Activated T-cell treated with anti-CD3 and anti-CD28 coated beads for 48 hours (primary cell): Measurements from ENCODE around the gene SCRN1.

Source experiments
- DNase-seq: peaks from one replicate; pipeline ENCODE4 v3.0.0-alpha.2; 2020; ENCODE audit warnings: low read depth

The SCRN1 gene, protein sequence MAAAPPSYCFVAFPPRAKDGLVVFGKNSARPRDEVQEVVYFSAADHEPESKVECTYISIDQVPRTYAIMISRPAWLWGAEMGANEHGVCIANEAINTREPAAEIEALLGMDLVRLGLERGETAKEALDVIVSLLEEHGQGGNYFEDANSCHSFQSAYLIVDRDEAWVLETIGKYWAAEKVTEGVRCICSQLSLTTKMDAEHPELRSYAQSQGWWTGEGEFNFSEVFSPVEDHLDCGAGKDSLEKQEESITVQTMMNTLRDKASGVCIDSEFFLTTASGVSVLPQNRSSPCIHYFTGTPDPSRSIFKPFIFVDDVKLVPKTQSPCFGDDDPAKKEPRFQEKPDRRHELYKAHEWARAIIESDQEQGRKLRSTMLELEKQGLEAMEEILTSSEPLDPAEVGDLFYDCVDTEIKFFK

DNA sequence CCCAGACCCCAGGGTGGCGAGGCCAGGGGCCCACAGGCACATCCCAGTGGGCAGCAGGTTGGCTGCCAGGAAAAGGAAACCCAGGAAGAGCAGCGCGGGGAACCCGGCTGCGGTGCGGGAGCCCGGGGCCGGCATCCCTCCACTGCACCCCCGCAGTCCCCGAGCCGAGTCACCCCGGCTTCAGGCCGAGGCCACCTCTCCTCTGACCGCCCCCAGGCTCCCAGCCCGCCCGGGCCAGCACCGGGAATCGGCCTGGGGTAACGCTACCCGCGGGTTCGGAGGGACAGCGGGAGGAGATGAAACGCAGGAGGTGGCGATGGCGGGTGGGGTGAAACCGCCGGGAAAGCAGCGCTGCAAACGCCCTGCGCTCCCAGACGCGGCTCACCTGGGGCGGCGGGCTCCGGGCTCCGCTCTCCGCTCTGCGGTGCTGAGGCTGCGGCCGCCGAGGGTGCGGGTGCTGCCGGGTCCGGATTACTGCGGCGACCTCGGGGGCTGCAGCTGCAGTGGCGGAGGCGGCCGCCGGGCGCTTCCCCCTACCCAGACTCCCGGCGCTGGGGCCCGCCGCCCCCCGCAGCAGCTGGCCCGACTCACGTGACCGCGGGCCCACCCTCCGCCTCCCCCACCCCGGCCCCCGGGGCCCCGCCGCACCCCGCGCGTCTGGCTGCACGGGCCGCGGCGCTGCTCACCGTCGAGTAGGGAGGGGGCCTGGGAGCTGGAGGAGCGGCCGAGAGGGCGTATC lies at the start of gene SCRN1:
Gene SCRN1, minus strand, starts transcription at position 545 of the 739 bp plus-strand sequence. CDS start 20,734 bp downstream, outside the sequence.
- DNase-seq: peak; percentile 9

DNA sequence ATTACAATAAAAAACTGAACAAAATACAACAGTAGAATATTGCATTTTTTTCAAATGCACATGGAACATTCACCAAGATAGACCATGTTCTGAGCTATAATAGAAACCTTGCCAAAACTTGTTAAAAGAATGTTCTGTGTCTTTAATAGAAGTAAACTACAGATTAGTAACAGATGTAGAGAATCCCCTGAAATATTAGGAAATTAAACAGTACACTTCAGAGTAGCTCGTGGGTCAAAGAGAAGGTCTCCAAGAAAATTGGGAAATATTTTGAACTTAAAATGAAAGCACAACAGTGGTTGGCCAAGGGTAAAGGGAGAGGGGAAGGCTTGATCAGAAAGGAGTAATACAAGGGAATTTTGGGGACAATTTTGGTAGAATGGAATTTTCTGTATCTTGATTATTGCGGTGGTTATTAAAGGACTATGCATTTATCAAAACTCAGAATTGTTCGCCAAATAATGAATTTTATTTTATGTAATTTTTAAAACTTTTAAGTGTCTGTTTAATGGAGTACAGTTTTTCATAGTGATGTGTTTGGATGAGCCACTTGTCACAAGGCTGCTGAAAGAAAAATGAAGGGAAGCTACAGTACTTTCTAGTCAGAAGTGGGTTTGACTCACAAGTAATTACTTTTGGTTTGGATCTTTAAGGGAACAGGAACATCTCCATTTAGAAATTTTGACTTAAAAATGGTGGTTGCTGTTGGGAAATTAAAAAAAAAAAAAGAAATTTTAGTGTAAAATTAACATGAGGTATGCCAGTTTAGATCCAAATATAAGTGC lies 48.8 kb upstream of the SCRN1 start:
- DNase-seq: no peak

DNA sequence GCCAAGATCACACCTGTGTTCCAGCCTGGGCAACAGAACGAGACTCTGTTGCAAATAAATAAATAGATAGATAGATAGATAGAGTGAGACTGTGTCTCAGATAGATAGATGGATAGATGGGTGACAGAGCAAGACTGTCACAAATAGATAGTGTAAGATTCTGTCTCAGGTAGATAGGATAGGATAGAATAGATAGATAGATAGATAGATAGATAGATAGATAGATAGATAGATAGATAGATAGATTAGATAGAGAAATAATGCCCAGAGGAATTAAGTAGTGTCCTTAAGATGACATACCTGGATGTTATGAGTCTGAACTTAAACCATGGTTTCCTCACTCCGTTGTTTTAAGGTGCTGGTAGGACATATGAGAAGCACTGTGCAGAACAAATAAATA lies 46.6 kb upstream of the SCRN1 start:
- DNase-seq: no peak

GRCh38 chr7:30034501-30034900 lies 44.9 kb upstream of the SCRN1 start:
- DNase-seq: no peak

DNA sequence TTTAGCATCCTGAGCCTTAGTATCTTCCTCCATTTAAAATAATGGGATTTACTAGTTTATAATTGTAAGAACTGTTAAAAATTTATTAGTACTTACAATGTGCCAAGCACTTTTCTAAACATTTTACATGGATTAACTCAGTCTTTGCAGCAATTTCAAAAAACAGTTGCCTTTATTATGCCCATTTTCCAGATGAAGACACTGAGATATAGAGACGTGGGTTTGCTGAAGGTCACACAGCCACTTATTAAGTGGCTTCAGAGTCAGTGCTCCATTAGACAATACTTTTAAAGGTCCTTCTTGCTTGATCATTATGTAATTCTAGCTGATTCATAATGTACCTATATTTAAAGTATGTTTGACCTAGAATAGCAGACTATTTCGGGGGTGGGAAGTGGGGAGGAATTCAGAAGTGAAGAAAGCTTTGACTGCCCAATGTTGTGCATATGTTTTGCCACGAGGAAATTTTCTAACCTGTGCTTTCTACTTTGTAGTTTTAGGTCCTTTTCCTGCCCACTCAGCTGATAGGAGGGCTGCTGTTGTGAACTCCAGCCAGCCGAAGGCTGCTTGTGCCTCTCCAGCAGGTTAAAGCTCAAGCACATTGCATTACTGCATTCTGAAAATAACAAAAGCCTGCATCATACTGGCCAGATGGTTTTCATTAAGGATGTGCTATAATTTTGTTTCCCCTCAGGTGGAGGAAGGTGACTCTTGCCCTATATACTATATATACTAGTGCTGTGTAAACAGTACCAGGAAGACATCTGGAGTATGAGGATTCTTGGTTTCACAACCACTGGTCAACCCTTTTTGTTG lies 42.9 kb upstream of the SCRN1 start:
- DNase-seq: no peak

GRCh38 chr7:30029696-30030095 lies 40.1 kb upstream of the SCRN1 start:
- no peak for DNase-seq

GRCh38 chr7:30028749-30029635 lies 39.4 kb upstream of the SCRN1 start:
- no peak for DNase-seq

DNA sequence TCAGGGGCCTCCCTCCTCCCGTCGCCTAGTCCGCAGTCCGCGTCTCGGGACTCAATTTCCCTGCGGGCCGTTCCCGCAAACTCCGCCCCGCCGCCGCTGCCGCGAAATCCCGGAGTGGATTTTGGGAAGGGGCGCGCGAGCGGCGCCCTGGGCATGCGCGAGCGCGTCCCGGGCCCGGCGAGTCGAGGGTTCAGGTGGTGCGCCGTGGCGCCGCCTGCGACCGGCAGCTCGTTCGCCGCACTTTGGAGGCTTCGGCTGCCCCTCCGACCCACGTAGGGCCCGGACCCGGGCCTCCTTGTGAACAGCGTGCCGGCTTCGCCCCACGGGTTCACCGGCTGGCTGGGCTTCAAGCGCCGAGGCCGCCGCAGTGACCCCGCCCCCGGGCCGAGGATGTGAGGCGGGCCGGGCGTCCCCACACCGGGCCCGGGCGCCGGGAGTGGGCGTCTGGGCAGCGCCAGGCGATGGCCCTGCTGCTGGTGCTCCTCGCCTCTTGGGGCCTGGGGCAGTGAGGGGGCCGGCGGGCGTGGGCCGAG lies 38.7 kb upstream of the SCRN1 start, which contains the start of gene PLEKHA8:
Gene PLEKHA8, plus strand, starts transcription at position 197 of the 533 bp plus-strand sequence. CDS start 351 bp downstream, outside the sequence.
- peak; percentile 93 for DNase-seq

DNA sequence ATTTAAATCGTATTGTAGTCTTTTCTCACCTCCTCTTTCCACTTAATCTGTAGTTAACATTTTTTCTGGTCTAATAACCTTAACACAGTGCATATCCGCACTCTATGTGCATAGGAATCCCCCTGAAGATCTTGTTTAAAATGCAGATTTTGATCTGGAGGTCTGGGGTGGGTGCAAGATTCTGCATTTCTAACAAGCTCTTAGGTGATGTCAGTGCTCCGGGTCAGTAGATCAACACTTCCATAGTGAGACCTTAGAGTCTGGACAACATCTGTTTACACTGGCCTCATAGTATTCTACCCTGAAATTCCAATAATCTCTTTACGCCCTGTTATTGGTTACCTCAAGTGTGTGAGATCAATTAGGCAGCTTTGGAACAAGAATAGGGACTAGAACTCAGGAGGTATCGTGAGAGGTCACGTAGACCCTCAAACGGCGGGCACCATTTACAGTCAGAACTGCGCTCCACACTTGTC lies 38.2 kb upstream of the SCRN1 start:
- DNase-seq: no peak

DNA sequence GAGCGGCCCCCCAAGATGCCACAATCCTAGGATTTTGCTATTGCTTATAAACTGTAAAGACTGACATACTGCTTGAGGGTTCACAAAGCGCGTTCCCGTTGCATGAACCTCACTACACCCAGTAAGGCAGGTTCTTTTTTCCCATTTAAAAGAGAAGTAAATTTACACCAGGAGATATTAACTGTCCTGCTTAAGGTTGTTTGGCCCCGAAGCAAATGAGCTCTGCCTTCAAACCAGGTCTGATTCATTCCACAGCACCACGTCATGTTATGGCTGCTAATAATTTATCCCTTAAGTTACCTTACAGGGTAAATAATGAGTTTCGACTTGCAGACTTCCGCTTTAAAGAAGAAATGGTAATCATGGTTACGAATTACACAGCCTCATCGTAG lies 37.5 kb upstream of the SCRN1 start:
- no peak for DNase-seq

GRCh38 chr7:30026229-30027064 lies 36.8 kb upstream of the SCRN1 start, which contains the start of gene FKBP14:
Gene FKBP14, minus strand, starts transcription at chr7:30026702. Its CDS starts 194 bp downstream, at chr7:30026508.
- DNase-seq: peak; percentile 83

DNA sequence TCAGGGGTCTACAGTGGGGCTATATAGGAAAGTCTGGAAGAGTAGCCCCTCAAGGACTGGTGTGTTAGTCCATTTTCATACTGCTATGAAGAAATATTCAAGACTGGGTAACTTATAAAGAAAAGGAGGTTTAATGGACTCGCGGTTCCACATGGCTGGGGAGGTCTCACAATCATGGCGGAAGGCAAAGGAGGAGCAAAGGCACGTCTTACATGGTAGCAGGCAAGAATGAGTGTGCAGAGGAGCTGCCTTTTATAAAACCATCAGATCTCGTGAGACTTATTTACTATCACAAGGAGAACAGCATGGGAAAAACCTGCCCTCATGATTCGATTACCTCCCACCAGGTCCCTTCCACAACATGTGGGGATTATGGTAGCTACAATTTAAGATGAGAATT lies 33.9 kb upstream of the SCRN1 start:
- DNase-seq: no peak

GRCh38 chr7:30022991-30023390 lies 33.4 kb upstream of the SCRN1 start:
- no peak for DNase-seq

DNA sequence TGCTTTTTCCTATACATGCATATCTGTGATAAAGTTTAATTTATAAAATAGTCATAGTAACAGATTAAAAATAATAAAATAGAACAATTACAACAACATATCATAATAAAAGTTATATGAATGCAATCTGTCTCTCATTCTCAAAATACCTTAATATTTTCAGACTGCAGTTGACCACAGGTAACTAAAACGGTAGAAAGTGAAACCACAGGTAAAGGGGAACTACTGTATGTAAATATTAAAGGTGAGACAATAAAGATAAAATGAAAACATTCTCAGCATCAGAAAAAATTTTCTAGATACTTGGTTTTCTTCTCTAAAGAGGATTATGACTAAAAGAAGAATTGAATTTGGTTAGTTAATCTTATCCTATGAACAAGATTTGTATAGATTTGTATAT lies 30.9 kb upstream of the SCRN1 start:
- DNase-seq: no peak

DNA sequence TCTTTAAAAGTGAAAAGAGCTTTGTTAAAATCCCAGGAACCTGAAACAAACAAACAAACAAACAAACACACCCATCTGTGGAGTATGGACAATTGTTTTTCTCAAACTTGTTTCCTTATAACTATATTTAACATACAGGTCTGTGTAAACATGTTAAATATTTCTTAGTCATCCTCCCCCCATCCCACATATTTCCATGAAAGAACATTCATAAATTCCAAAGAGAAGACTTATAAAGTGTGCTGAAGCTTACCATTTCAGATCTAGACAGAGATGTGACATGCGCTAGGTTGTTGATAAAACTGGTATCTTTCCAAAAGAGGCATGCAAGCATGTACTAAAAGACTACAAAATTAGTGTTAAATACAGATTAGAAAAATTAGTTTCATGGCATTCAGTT lies 30.4 kb upstream of the SCRN1 start:
- no peak for DNase-seq

- no peak for DNase-seq
These were observed 29.8 kb upstream of the SCRN1 start for GRCh38 chr7:30019387-30019786.

GRCh38 chr7:30018451-30018850 lies 28.9 kb upstream of the SCRN1 start:
- no peak for DNase-seq

DNA sequence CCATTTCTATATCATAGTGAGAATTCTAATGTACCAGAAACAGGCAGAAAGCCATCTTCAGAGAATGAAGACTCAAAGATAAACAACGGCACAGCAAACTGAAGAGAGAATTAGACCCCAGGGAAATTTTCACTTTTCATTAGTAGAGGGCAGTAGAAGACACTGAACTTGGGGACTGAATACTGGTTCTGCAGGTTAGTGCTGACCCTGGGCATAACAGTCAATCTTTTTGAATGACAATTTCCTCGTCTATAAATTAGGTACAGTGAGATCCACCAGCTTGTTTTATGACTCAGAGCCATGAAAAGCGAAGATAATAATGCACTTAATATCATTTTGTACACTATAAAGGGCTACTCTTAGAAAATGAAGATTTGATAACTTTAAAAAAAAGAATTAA lies 23.2 kb upstream of the SCRN1 start:
- no peak for DNase-seq

GRCh38 chr7:30010021-30010420 lies 20.4 kb upstream of the SCRN1 start:
- no peak for DNase-seq
